Lower leg skin (tissue), 3 donors: ENCODE measurements around the gene DMD.

ENCODE experiments used
- POLR2A ChIP-seq, 2 donors: fragments of 450-650 bp; IDR thresholded peaks; one replicate each; pipeline ENCODE4 v1.6.1; 2016 to 2017; ENCODE audit warnings: antibody characterized with exemption in 2 of 2, mild to moderate bottlenecking in 1 of 2, moderate library complexity in 1 of 2
- TF ChIP-seq, protein P1 (sequence below), 3 donors: fragments of 450-650 bp; IDR thresholded peaks; one replicate each; pipeline ENCODE4 v1.5.1; 2016; ENCODE audit warnings: antibody characterized with exemption in 3 of 3, mild to moderate bottlenecking in 3 of 3, moderate library complexity in 2 of 3

DNA sequence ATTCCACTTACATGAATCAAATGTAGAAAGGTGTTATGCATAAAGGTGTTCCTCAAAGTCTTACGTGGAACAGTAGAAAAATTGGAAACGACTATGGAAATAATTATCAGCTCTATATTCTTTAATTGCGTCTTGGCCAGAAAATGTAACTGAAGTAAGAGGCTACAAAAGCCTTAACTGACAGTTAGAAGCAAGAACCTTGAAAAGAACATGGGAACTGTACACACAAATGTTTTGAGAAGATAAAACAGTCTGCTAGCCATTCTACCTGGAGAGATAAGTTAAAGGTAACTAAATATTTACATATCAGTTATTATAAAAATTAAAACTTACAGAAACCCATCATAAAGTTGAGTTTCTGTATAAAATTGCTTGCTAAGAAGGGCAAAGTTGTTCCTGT is 1967.5 kb downstream of the DMD start:
- no peak for TF ChIP-seq POLR2A (IDR thresholded peaks at IDR 0.05)
- TF ChIP-seq, protein P1, sequence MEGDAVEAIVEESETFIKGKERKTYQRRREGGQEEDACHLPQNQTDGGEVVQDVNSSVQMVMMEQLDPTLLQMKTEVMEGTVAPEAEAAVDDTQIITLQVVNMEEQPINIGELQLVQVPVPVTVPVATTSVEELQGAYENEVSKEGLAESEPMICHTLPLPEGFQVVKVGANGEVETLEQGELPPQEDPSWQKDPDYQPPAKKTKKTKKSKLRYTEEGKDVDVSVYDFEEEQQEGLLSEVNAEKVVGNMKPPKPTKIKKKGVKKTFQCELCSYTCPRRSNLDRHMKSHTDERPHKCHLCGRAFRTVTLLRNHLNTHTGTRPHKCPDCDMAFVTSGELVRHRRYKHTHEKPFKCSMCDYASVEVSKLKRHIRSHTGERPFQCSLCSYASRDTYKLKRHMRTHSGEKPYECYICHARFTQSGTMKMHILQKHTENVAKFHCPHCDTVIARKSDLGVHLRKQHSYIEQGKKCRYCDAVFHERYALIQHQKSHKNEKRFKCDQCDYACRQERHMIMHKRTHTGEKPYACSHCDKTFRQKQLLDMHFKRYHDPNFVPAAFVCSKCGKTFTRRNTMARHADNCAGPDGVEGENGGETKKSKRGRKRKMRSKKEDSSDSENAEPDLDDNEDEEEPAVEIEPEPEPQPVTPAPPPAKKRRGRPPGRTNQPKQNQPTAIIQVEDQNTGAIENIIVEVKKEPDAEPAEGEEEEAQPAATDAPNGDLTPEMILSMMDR (IDR thresholded peaks at IDR 0.05): no peak
